ENCODE results near the gene TMSB4Y.

Gene TMSB4Y

GRCh38 chrY:13703568-13703968 is at the start of gene TMSB4Y:
TMSB4Y (plus strand) TSS chrY:13703899.
- no peaks in the 10 kb centered on the region for H3K27me3 ChIP-seq (ENCODE audit: control insufficient read depth, insufficient read depth, low read length)
- H3K4me1 ChIP-seq (ENCODE audit: control insufficient read depth, insufficient read depth, low read length) = no peaks in the 10 kb centered on the region
- no peaks in the 10 kb centered on the region for H3K36me3 ChIP-seq (ENCODE audit: control insufficient read depth, insufficient read depth, low read length)
- no peak within 1 kb of the TSS for H3K4me3 ChIP-seq (ENCODE audit: low read length)
- no peak within 1 kb of the TSS for H3K27ac ChIP-seq (ENCODE audit: low read depth, low read length)
- no peak within 1 kb of the TSS for H3K9ac ChIP-seq (ENCODE audit: low read length)

GRCh38 chrY:13664162-13664561 is 39.5 kb upstream of the TMSB4Y start:
- no peaks in the 10 kb centered on the region for H3K27me3 ChIP-seq (ENCODE audit: control insufficient read depth, insufficient read depth, low read length)
- H3K4me1 ChIP-seq (ENCODE audit: control insufficient read depth, insufficient read depth, low read length) = no peaks in the 10 kb centered on the region
- no peak overlapping the region for H3K4me3 ChIP-seq (ENCODE audit: low read length)
- no peak overlapping the region for H3K9ac ChIP-seq (ENCODE audit: low read length)
- H3K27ac ChIP-seq (ENCODE audit: low read depth, low read length) = no peak overlapping the region
- H3K36me3 ChIP-seq (ENCODE audit: control insufficient read depth, insufficient read depth, low read length) = no peaks in the 10 kb centered on the region

DNA sequence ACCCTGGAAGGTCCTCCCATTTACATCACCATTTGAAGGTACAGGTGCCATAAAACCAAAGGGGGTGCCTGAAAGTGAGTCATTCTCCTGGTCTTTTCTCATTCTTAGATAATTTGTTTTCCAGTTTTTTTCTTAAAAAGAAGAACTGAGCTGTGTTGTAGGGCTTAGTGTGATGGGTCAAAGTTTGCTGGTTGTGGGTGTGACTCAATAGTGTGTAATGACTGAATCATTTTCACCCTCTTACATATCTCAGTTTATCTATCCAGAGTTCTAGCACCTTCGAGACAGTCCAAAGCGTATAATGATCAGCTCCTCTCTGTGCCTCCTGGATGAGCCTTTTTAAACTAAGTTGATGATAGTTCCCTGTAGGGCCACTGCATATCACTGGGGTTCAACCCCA is 32.6 kb upstream of the TMSB4Y start:
- H3K27me3 ChIP-seq (ENCODE audit: control insufficient read depth, insufficient read depth, low read length) = no peaks in the 10 kb centered on the region
- H3K36me3 ChIP-seq (ENCODE audit: control insufficient read depth, insufficient read depth, low read length) = no peaks in the 10 kb centered on the region
- H3K27ac ChIP-seq (ENCODE audit: low read depth, low read length) = no peak overlapping the region
- H3K9ac ChIP-seq (ENCODE audit: low read length) = no peak overlapping the region
- no peaks in the 10 kb centered on the region for H3K4me1 ChIP-seq (ENCODE audit: control insufficient read depth, insufficient read depth, low read length)
- H3K4me3 ChIP-seq (ENCODE audit: low read length) = no peak overlapping the region

DNA sequence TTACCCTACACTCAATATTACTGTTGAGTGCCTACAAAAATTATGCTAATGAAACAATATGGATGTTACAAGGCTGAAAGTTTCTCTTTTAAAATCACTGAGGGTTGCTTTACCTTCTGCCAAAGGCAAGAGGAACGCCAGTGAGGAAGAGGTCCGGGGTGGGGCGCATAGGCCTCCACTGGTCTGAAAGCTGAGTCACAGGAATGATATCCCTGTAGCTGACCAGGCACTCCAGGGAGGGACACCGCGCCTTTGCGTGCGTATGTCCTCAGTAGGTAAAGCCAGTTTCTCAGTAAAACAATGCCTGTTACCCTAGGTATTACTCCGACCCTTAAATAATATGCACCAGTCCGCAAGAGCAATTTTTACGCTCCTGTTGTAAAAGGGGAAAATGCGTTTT is 1.4 kb upstream of the TMSB4Y start:
- no peaks in the 10 kb centered on the region for H3K36me3 ChIP-seq (ENCODE audit: control insufficient read depth, insufficient read depth, low read length)
- H3K4me3 ChIP-seq (ENCODE audit: low read length) = no peak overlapping the region
- H3K27me3 ChIP-seq (ENCODE audit: control insufficient read depth, insufficient read depth, low read length) = no peaks in the 10 kb centered on the region
- H3K9ac ChIP-seq (ENCODE audit: low read length) = no peak overlapping the region
- H3K27ac ChIP-seq (ENCODE audit: low read depth, low read length) = no peak overlapping the region
- no peaks in the 10 kb centered on the region for H3K4me1 ChIP-seq (ENCODE audit: control insufficient read depth, insufficient read depth, low read length)

DNA sequence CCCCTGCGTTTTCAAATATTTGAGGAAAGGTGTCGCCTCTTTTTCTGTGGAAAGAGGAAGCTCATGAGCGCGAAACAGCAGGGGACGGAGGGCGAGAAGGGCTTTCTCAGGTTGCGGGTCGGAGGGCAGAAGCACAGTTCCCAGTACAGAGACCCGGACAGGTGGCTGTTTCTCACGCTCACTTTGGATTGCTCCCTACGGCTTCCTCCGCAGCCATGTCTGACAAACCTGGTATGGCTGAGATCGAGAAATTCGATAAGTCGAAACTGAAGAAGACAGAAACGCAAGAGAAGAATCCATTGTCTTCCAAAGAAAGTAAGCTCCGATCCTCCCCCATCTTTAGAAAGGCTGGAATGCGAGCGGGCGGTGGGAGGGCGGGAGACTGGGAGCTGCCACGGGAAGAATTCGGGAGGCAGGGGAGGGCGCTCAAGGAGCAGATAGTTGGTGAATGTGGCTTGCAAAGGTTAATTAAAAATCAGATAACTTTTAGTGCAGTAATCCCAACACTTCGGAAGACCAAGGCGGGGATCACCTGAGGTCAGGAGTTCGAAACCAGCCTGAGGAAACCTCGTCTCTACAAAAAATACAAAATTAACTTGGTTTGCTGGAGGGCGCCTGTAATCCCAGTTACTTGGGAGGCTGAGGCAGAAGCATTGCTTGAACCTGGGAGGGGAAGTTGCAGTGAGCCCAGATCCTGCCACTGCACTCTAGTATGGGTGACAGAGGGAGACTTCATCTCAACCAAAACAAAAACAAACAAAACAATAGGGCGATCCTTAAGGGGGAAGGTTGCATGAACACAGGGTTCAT is 627 bp downstream of the TMSB4Y start:
- H3K27me3 ChIP-seq (ENCODE audit: control insufficient read depth, insufficient read depth, low read length) = no peaks in the 10 kb centered on the region
- H3K4me1 ChIP-seq (ENCODE audit: control insufficient read depth, insufficient read depth, low read length) = no peaks in the 10 kb centered on the region
- no peak overlapping the region for H3K4me3 ChIP-seq (ENCODE audit: low read length)
- H3K9ac ChIP-seq (ENCODE audit: low read length) = no peak overlapping the region
- H3K36me3 ChIP-seq (ENCODE audit: control insufficient read depth, insufficient read depth, low read length) = no peaks in the 10 kb centered on the region
- H3K27ac ChIP-seq (ENCODE audit: low read depth, low read length) = no peak overlapping the region

DNA sequence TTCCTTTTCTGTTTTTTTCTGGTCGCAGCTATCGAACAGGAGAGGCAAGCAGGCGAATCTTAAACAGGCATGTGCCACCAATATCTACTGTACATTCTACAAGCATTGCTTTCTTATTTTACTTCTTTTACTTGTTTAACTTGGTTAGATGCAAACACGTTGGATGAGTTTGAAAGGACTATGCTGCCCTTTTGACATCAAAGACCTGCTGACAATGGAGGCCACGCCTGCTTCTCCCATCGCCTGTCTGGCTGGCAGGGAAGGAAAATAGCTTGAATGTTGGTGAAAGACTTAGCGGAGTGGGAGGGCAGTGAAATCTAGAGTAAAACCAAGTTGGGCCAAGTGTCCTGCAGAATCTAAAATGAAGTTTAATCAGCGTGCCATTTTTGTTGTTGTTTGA is 1.5 kb downstream of the TMSB4Y start:
- H3K4me1 ChIP-seq (ENCODE audit: control insufficient read depth, insufficient read depth, low read length) = no peaks in the 10 kb centered on the region
- no peaks in the 10 kb centered on the region for H3K27me3 ChIP-seq (ENCODE audit: control insufficient read depth, insufficient read depth, low read length)
- H3K9ac ChIP-seq (ENCODE audit: low read length) = no peak overlapping the region
- H3K4me3 ChIP-seq (ENCODE audit: low read length) = no peak overlapping the region
- H3K27ac ChIP-seq (ENCODE audit: low read depth, low read length) = no peak overlapping the region
- H3K36me3 ChIP-seq (ENCODE audit: control insufficient read depth, insufficient read depth, low read length) = no peaks in the 10 kb centered on the region

- Histone ChIP-seq H3K9ac (ENCODE audit: low read length) (no peak overlapping the region), H3K27ac (ENCODE audit: low read depth, low read length) (no peak overlapping the region), H3K27me3 (ENCODE audit: control insufficient read depth, insufficient read depth, low read length) (no peaks in the 10 kb centered on the region), H3K4me3 (ENCODE audit: low read length) (no peak overlapping the region), H3K4me1 (ENCODE audit: control insufficient read depth, insufficient read depth, low read length) (no peaks in the 10 kb centered on the region), H3K36me3 (ENCODE audit: control insufficient read depth, insufficient read depth, low read length) (no peaks in the 10 kb centered on the region)
Measured at GRCh38 chrY:13708038-13708437, 4.3 kb downstream of the TMSB4Y start.

- H3K27ac ChIP-seq (ENCODE audit: low read depth, low read length) = no peak overlapping the region
- no peaks in the 10 kb centered on the region for H3K27me3 ChIP-seq (ENCODE audit: control insufficient read depth, insufficient read depth, low read length)
- H3K4me3 ChIP-seq (ENCODE audit: low read length) = no peak overlapping the region
- no peaks in the 10 kb centered on the region for H3K4me1 ChIP-seq (ENCODE audit: control insufficient read depth, insufficient read depth, low read length)
- no peak overlapping the region for H3K9ac ChIP-seq (ENCODE audit: low read length)
- no peaks in the 10 kb centered on the region for H3K36me3 ChIP-seq (ENCODE audit: control insufficient read depth, insufficient read depth, low read length)
Measured at GRCh38 chrY:13718996-13719395, 15.3 kb downstream of the TMSB4Y start.

DNA sequence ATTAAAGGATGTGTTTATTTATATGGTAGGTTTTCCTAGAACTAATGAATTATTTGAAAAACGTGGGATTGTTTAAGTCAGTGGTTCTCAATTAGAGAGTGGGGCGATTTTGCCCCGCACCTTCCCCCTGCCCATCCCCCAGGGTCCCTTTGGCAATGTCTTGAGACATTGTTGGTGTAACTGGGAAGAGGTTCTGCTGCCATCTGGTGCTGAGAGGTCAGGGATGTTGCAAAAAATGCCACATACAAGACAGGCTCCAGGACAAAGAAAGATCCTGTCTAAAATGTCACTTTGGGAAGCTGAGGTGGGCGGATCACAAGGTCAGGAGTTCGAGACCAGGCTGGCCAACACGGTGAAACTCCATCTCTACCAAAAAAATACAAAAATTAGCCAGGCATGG is 25.8 kb downstream of the TMSB4Y start:
- Histone ChIP-seq H3K9ac (ENCODE audit: low read length) (no peak overlapping the region), H3K27ac (ENCODE audit: low read depth, low read length) (no peak overlapping the region), H3K27me3 (ENCODE audit: control insufficient read depth, insufficient read depth, low read length) (no peaks in the 10 kb centered on the region), H3K36me3 (ENCODE audit: control insufficient read depth, insufficient read depth, low read length) (no peaks in the 10 kb centered on the region), H3K4me3 (ENCODE audit: low read length) (no peak overlapping the region), H3K4me1 (ENCODE audit: control insufficient read depth, insufficient read depth, low read length) (no peaks in the 10 kb centered on the region)

- no peaks in the 10 kb centered on the region for H3K36me3 ChIP-seq (ENCODE audit: control insufficient read depth, insufficient read depth, low read length)
- no peaks in the 10 kb centered on the region for H3K4me1 ChIP-seq (ENCODE audit: control insufficient read depth, insufficient read depth, low read length)
- no peak overlapping the region for H3K9ac ChIP-seq (ENCODE audit: low read length)
Measured at GRCh38 chrY:13738618-13739017, 34.9 kb downstream of the TMSB4Y start.

GRCh38 chrY:13751289-13752071 is 47.8 kb downstream of the TMSB4Y start:
- no peak overlapping the region for H3K27ac ChIP-seq (ENCODE audit: low read depth, low read length)
- no peaks in the 10 kb centered on the region for H3K36me3 ChIP-seq (ENCODE audit: control insufficient read depth, insufficient read depth, low read length)
- H3K4me1 ChIP-seq (ENCODE audit: control insufficient read depth, insufficient read depth, low read length) = no peaks in the 10 kb centered on the region
- no peak overlapping the region for H3K4me3 ChIP-seq (ENCODE audit: low read length)
- H3K9ac ChIP-seq (ENCODE audit: low read length) = no peak overlapping the region
- no peaks in the 10 kb centered on the region for H3K27me3 ChIP-seq (ENCODE audit: control insufficient read depth, insufficient read depth, low read length)

More at GRCh38 chrY:13738618-13739017, 34.9 kb downstream of the TMSB4Y start:
- no peaks in the 10 kb centered on the region for H3K27me3 ChIP-seq (ENCODE audit: control insufficient read depth, insufficient read depth, low read length)
- no peak overlapping the region for H3K4me3 ChIP-seq (ENCODE audit: low read length)
- no peak overlapping the region for H3K27ac ChIP-seq (ENCODE audit: low read depth, low read length)

DNA sequence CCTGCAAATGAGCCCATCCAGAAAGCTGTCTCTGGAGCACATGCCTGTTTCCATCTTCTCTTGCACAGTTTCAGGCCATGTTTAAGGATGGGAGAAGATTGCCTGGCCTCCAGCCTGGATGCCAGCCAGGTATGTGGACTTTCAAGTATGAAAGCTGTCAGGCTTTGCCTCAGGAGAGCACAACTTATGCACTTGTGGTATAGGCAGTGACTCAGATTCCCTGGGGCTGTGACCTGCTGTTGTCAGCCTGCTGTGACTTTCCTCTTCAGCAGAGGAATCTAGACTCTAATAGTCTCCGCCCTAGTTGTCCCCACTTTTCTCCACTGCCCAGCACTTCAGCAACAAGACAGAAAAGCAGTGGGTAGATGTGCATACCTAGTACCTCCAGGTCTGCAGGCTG is 51.0 kb downstream of the TMSB4Y start:
- no peak overlapping the region for H3K4me3 ChIP-seq (ENCODE audit: low read length)
- no peaks in the 10 kb centered on the region for H3K4me1 ChIP-seq (ENCODE audit: control insufficient read depth, insufficient read depth, low read length)
- H3K36me3 ChIP-seq (ENCODE audit: control insufficient read depth, insufficient read depth, low read length) = no peaks in the 10 kb centered on the region
- H3K27ac ChIP-seq (ENCODE audit: low read depth, low read length) = no peak overlapping the region
- H3K9ac ChIP-seq (ENCODE audit: low read length) = no peak overlapping the region
- no peaks in the 10 kb centered on the region for H3K27me3 ChIP-seq (ENCODE audit: control insufficient read depth, insufficient read depth, low read length)

All from rectal smooth muscle tissue (tissue), 1 donor.